Ovary (tissue), 9 donors: ENCODE data around the gene DAB2. TPM values are rescaled to one million over a fixed set of nuclear protein-coding genes. Genes with fewer than 3 reads are reported as not detected.
A peak's percentile ranks its signal among the peaks of the same experiment; 100 is the strongest.

Experiments
- DNase-seq, 5 donors: peaks; one replicate each; pipeline ENCODE4 v3.0.0-alpha.2; 2019 to 2020
- H3K27ac ChIP-seq, 2 donors: fragments of 200-600 bp; one replicate each; pipeline versions ENCODE4 v1.5.1 to v1.8.0; 2019 to 2022
- H3K27me3 ChIP-seq: fragments of 200-600 bp; one replicate; pipeline ENCODE4 v1.8.0; 2022
- H3K36me3 ChIP-seq: fragments of 200-600 bp; sonication (generic); one replicate; pipeline ENCODE4 v1.5.1; 2019
- H3K4me1 ChIP-seq: one replicate; pipeline ENCODE4 v1.8.1; 2013; ENCODE audit warnings: mild to moderate bottlenecking, moderate library complexity; ENCODE audit not compliant: insufficient read depth
- H3K4me3 ChIP-seq: fragments of 200-600 bp; sonication (generic); one replicate; pipeline ENCODE4 v1.5.1; 2017
- H3K9me3 ChIP-seq, 2 donors: fragments of 200-600 bp in 1 of 2; sonication (generic) in 1 of 2; one replicate each; pipeline versions ENCODE4 v1.5.1 to v1.8.1; 2013 to 2019; ENCODE audit warnings: mild to moderate bottlenecking in 1 of 2, moderate library complexity in 1 of 2
- EP300 ChIP-seq: sonication (generic); formaldehyde crosslinking; IDR thresholded peaks from one replicate; pipeline ENCODE4 v1.6.1; 2017; ENCODE audit warnings: antibody characterized with exemption
- POLR2A ChIP-seq: fragments of 450-650 bp; IDR thresholded peaks from one replicate; pipeline ENCODE4 v1.6.1; 2017; ENCODE audit warnings: antibody characterized with exemption, mild to moderate bottlenecking, moderate library complexity
- WGBS, 3 donors: extraction: QIAGEN DNeasy Blood & Tissue Kit in 1 of 3; methylation state at CpG; one replicate each; pipeline versions ENCODE4 v1.1.5 to v1.1.7; 2013 to 2017; 5-methylcytosine and 5-hydroxymethylcytosine counted together
- intact Hi-C, 4 donors: fragments of 100-400 bp; cut with DNase I; formaldehyde crosslinking; loops; one replicate each; pipeline versions ENCODE4 v1.11.0 to v1.15.1; 2022 to 2023
- polyA plus RNA-seq, 2 donors: library from polyadenylated mRNA; stranded (reverse); fragments of 200-250 nt in 1 of 2; fragments of 350-450 nt in 1 of 2; fragmentation: Illumina TruSeq in 1 of 2; extraction: RNeasy Lipid Tissue Mini Kit (QIAGEN cat#74804) in 1 of 2; gene quantifications; one replicate each; pipeline ENCODE4 v1.2.3, GENCODE V29; 2013 to 2014
- total RNA-seq, 7 donors: library from RNA; depleted of rRNA in 2 of 7; stranded (reverse); fragments of >200 nt in 2 of 7; fragmentation: NEBNext Ultra II Directional in 3 of 7; extraction: Animal tissue kit (Norgen Biotek cat#: 25700) in 3 of 7; gene quantifications; one replicate each; pipeline versions ENCODE4 v1.1.0 to v1.2.4, GENCODE V29; 2016 to 2023
- TF ChIP-seq, protein P1 (sequence below), 3 donors: fragments of 450-650 bp in 2 of 3; fragments of 200-600 bp in 1 of 3; IDR thresholded peaks; one replicate each; pipeline versions ENCODE4 v1.5.1 to v1.8.0; 2016 to 2022; ENCODE audit warnings: antibody characterized with exemption in 3 of 3, mild to moderate bottlenecking in 1 of 3
- donor health status: DM: no; HTN: no; CAD: no; lungs with moderate emphysema.
- donor health status: DM: no; HTN: no; CAD: no.
- donor health status: Bipolar disorder and iron deficiency.
- donor health status: DM: yes; HTN: yes; CAD: no.
- donor health status: DM: no; HTN: no; CAD: no.
- donor health status: DM: yes; HTN: yes; CAD: no.

DAB2 gene
- total and polyA plus RNA-seq, 9 donors, result 25.0 to 118 (median 38.7) TPM

DNA sequence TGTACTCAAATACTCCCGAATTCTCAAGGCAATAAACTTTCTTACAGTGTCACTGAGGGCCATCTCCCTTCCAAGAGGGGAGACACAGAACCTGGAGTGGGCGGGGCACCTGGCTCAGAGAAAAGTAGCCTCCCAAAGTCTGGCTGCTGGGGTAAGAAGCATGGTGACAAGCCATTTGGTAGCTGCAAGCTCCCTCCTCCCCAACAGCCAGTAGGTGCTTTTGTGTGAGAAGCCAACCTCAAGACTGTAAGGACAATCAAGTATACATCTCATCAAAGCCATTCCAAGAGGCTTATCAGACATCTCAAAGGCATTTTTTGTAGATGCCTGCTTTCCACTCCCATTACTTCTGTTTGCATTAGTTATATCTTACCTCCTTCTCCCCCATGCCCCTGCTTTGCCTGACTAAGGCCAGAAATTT, 1.4 kb downstream of the DAB2 start:
- no peak for DNase-seq
- TF ChIP-seq POLR2A (no peak), EP300 (no peak)
- TF ChIP-seq, protein P1, sequence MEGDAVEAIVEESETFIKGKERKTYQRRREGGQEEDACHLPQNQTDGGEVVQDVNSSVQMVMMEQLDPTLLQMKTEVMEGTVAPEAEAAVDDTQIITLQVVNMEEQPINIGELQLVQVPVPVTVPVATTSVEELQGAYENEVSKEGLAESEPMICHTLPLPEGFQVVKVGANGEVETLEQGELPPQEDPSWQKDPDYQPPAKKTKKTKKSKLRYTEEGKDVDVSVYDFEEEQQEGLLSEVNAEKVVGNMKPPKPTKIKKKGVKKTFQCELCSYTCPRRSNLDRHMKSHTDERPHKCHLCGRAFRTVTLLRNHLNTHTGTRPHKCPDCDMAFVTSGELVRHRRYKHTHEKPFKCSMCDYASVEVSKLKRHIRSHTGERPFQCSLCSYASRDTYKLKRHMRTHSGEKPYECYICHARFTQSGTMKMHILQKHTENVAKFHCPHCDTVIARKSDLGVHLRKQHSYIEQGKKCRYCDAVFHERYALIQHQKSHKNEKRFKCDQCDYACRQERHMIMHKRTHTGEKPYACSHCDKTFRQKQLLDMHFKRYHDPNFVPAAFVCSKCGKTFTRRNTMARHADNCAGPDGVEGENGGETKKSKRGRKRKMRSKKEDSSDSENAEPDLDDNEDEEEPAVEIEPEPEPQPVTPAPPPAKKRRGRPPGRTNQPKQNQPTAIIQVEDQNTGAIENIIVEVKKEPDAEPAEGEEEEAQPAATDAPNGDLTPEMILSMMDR (IDR thresholded peaks at IDR 0.05), result no peak
- Histone ChIP-seq H3K4me1 (peaks cover 26% of the 10 kb centered on the region), H3K4me3 (peak overlapping the region; percentile 68), H3K27me3 (no peaks in the 10 kb centered on the region), H3K36me3 (no peaks in the 10 kb centered on the region), H3K9me3 (no peaks in the 10 kb centered on the region), H3K27ac (peak overlapping the region; percentile 46 to 74)
- WGBS, 3 donors, result 43 to 48% (median 45%) methylated on average over 2 of the region's 2 CpGs
- intact Hi-C loops, result loop anchor here in 1 of 4 donors (10.0 kb wide), 1 partner anchor 349 kb away; the partner anchor contains the start of gene RICTOR

DNA sequence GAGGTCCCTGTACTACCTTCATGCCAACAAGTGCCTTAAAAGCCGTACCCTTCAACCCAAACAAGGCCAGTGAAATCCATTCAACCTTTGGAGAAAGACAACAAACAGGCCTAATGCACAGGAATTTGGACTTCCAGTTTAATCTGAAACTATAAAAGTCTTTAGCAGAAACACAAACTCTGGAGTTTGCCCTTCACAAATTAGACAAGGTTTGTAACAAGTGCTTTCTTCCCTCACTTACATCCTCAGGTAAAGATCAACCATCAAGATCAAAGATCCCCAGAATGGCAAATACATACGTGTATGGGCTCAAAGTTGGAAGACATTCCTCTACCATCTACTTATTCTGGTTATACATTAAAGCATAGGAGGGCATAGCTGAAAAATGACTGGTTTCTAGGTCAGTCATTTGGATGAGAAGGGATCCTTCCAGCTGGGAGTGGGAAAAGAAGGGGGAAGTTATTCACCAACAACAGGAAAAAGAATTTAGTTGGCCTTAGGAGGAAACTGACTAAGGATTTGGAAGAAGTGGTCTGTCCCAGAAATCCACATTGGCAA, 2.0 kb downstream of the DAB2 start:
- H3K4me3 ChIP-seq, result no peak overlapping the region
- TF ChIP-seq, protein P1 (IDR thresholded peaks at IDR 0.05), result no peak
- TF ChIP-seq POLR2A (no peak), EP300 (no peak)
- H3K9me3 ChIP-seq, result no peaks in the 10 kb centered on the region
- H3K27me3 ChIP-seq, result no peaks in the 10 kb centered on the region
- H3K36me3 ChIP-seq, result no peaks in the 10 kb centered on the region
- H3K27ac ChIP-seq, result peak overlapping the region; percentile 46 to 74
- no peak for DNase-seq
- WGBS, 3 donors, result 15 to 33% (median 21%) methylated on average over 2 of the region's 2 CpGs
- peaks cover 26% of the 10 kb centered on the region for H3K4me1 ChIP-seq
- intact Hi-C loops, result loop anchor here in 1 of 4 donors (10.0 kb wide), 1 partner anchor 348 kb away; the partner anchor contains the start of gene RICTOR

- Histone ChIP-seq H3K27ac (peak overlapping the region; percentile 46 to 74), H3K4me3 (no peak overlapping the region), H3K36me3 (no peaks in the 10 kb centered on the region), H3K27me3 (no peaks in the 10 kb centered on the region), H3K4me1 (peaks cover 26% of the 10 kb centered on the region), H3K9me3 (no peaks in the 10 kb centered on the region)
- TF ChIP-seq POLR2A (no peak), EP300 (no peak)
- TF ChIP-seq, protein P1 (IDR thresholded peaks at IDR 0.05), result no peak
- intact Hi-C loops, result loop anchor here in 1 of 4 donors (10.0 kb wide), 1 partner anchor 347 kb away; the partner anchor contains the start of gene RICTOR
- no peak for DNase-seq
- 24 to 38% (median 30%) methylated on average over 3 of the region's 3 CpGs for WGBS, 3 donors
Observed at GRCh38 chr5:39422036-39422606, 2.7 kb downstream of the DAB2 start.

DNA sequence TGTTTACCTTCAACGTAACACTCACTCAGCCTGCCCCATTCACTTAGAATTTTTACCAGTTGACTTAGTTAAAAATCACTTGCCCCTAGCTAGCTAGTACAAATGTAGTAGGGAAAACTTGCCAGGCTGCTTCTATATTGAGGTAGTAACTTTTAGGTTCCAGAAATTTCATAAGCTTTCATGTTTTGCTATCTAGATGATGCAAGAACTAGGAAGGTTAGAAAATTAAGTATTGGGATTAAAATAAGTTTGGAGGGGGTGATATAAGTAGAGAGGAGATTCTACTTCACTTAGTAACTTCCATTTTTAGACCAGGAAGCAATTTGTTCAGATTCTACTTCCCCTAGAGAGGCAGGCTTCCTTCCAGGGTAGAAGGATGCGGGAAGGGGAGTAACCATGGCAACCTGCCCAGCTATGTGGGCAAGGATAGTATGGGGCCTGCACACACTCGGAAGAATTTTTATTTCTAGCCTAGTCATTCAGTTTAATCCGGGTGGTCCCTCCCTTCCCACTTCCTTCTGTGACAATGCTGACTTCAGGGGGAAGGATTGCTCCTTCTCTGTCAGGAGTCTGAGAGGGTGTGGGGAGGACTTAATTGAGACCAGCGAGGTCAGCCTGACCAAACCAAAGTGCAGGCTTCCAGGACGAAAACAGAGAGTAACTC, 4.2 kb downstream of the DAB2 start:
- intact Hi-C loops, result loop anchor here in 1 of 4 donors (10.0 kb wide), 1 partner anchor 346 kb away; the partner anchor contains the start of gene RICTOR
- 18 to 20% (median 18%) methylated on average over 6 of the region's 6 CpGs for WGBS, 3 donors
- H3K9me3 ChIP-seq, result no peaks in the 10 kb centered on the region
- H3K36me3 ChIP-seq, result no peaks in the 10 kb centered on the region
- TF ChIP-seq, protein P1 (IDR thresholded peaks at IDR 0.05), result no peak
- TF ChIP-seq EP300, result no peak
- TF ChIP-seq POLR2A, result no peak
- peak; percentile 59 to 76 (median 71) for DNase-seq
- H3K27me3 ChIP-seq, result no peaks in the 10 kb centered on the region
- no peak overlapping the region for H3K4me3 ChIP-seq
- peaks cover 27% of the 10 kb centered on the region for H3K4me1 ChIP-seq
- peak overlapping the region in 1 of 2 donors; percentile 74 for H3K27ac ChIP-seq
